KMS-11 (cell line): ENCODE measurements around the gene EFCAB6.

Source experiments
- H2AFZ ChIP-seq: fragments of 200-600 bp; sonication (generic); 2 replicates; pipeline ENCODE4 v1.6.1; 2016; ENCODE audit warnings: antibody characterized with exemption, mixed run types, low read depth
- H3K27ac ChIP-seq: fragments of 200-600 bp; sonication (generic); 2 replicates; pipeline ENCODE4 v1.6.1; 2016; ENCODE audit warnings: mild to moderate bottlenecking, mixed run types
- H3K27me3 ChIP-seq: fragments of 200-600 bp; sonication (generic); 2 replicates; pipeline ENCODE4 v1.6.1; 2017; ENCODE audit warnings: mild to moderate bottlenecking, low read depth, mixed run types, moderate library complexity; ENCODE audit not compliant: insufficient read depth
- H3K36me3 ChIP-seq: fragments of 200-600 bp; sonication (generic); 2 replicates; pipeline ENCODE4 v1.6.1; 2017; ENCODE audit warnings: mild to moderate bottlenecking, mixed run types; ENCODE audit not compliant: insufficient read depth
- H3K4me1 ChIP-seq: fragments of 200-600 bp; sonication (generic); 2 replicates; pipeline ENCODE4 v1.6.1; 2016; ENCODE audit warnings: mild to moderate bottlenecking, low read depth, mixed run types; ENCODE audit not compliant: poor library complexity, severe bottlenecking
- H3K4me2 ChIP-seq: fragments of 200-600 bp; sonication (generic); 2 replicates; pipeline ENCODE4 v1.7.0; 2016; ENCODE audit warnings: mild to moderate bottlenecking, mixed run types
- H3K4me3 ChIP-seq: fragments of 200-600 bp; sonication (generic); IDR thresholded peaks from 2 replicates; pipeline ENCODE4 v1.6.1; 2017; ENCODE audit warnings: low read depth, low read length, mixed read lengths; ENCODE audit not compliant: insufficient read depth
- H3K79me2 ChIP-seq: fragments of 200-600 bp; sonication (generic); 2 replicates; pipeline ENCODE4 v1.6.1; 2016; ENCODE audit warnings: low read depth, mixed run types; ENCODE audit not compliant: insufficient read depth
- H3K9ac ChIP-seq: fragments of 200-600 bp; sonication (generic); 2 replicates; pipeline ENCODE4 v1.6.1; 2016; ENCODE audit warnings: mild to moderate bottlenecking, mixed run types
- H4K20me1 ChIP-seq: fragments of 200-600 bp; sonication (generic); 2 replicates; pipeline ENCODE4 v1.6.1; 2016; ENCODE audit warnings: mild to moderate bottlenecking, mixed run types; ENCODE audit not compliant: insufficient read depth
- CTCF ChIP-seq: fragments of 200-600 bp; sonication (generic); conservative IDR thresholded peaks from 2 replicates; pipeline ENCODE4 v1.6.1; 2017; ENCODE audit warnings: low read depth, mild to moderate bottlenecking, antibody characterized with exemption, low read length, moderate library complexity, mixed read lengths

The EFCAB6 gene

DNA sequence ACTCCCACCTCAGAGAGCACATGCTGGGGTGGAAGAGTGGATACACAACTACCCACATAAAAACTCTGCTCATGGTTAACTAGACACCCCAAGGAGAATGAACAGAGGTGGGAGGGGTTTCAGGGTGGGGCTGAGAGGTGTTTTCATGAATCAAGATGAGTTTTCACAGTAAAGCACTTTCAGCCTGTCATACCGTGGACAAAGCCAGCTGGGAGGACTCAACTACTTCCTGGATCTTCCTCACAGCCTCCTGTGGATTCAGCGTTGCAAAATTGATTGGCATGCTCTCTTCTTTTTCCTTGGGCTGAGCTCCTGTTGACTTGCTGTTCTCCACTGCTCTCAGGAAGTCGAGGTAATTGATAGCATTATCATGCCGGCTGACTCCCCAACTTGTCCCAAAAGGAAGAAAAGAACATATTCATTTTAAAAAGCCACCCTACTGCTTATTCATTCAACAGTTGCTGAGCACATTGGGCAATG is 231.8 kb downstream of the EFCAB6 start:
- no peak overlapping the region for H3K27ac ChIP-seq
- H3K4me2 ChIP-seq, result no peak overlapping the region
- TF ChIP-seq CTCF, result no peak
- no peak overlapping the region for H3K9ac ChIP-seq
- no peaks in the 10 kb centered on the region for H3K36me3 ChIP-seq
- H3K79me2 ChIP-seq, result no peaks in the 10 kb centered on the region
- H3K4me3 ChIP-seq, result no peak overlapping the region
- H4K20me1 ChIP-seq, result no peaks in the 10 kb centered on the region
- no peak overlapping the region for H2AFZ ChIP-seq
- peaks cover 16% of the 10 kb centered on the region; the same call in 1 of the 2 replicates for H3K27me3 ChIP-seq
- no peaks in the 10 kb centered on the region for H3K4me1 ChIP-seq

- no peaks in the 10 kb centered on the region for H3K36me3 ChIP-seq
- no peak overlapping the region for H3K9ac ChIP-seq
- H3K27ac ChIP-seq, result no peak overlapping the region
- H4K20me1 ChIP-seq, result no peaks in the 10 kb centered on the region
- H3K79me2 ChIP-seq, result no peaks in the 10 kb centered on the region
- H2AFZ ChIP-seq, result no peak overlapping the region
- TF ChIP-seq CTCF, result no peak
- H3K4me2 ChIP-seq, result no peak overlapping the region
- peaks cover 28% of the 10 kb centered on the region; the same call in 1 of the 2 replicates for H3K27me3 ChIP-seq
- no peak overlapping the region for H3K4me3 ChIP-seq
- H3K4me1 ChIP-seq, result no peaks in the 10 kb centered on the region
Measured at GRCh38 chr22:43574738-43575137, 237.4 kb downstream of the EFCAB6 start.

- Histone ChIP-seq H3K27me3 (peaks cover 32% of the 10 kb centered on the region; the same call in 1 of the 2 replicates), H3K4me1 (no peaks in the 10 kb centered on the region), H3K36me3 (no peaks in the 10 kb centered on the region), H4K20me1 (no peaks in the 10 kb centered on the region), H3K9ac (no peak overlapping the region), H3K4me3 (no peak overlapping the region), H3K4me2 (no peak overlapping the region), H3K79me2 (no peaks in the 10 kb centered on the region), H2AFZ (no peak overlapping the region), H3K27ac (no peak overlapping the region)
- TF ChIP-seq CTCF, result no peak
Measured at GRCh38 chr22:43572710-43573109, 239.4 kb downstream of the EFCAB6 start.

DNA sequence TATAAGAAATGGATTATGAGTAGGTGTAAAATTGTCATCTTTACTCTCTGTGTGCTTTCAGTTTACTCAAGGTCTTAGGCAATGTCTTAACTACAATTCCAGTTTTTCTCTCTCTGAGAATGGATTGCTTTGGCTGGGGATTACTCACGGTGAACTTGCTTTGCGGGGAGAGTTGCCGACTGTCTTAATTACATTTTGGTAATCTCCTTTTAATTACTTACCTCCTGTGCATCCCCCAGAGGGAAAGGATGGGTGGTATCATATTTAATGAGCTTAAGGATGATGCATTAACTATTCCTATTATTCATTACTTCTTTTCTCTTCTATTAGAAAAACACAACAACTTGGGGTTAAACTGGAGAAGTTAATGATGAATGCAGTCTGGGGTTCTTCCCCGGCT is 240.9 kb downstream of the EFCAB6 start:
- Histone ChIP-seq H3K79me2 (no peaks in the 10 kb centered on the region), H3K9ac (no peak overlapping the region), H4K20me1 (no peaks in the 10 kb centered on the region), H3K4me2 (no peak overlapping the region), H2AFZ (no peak overlapping the region), H3K27ac (no peak overlapping the region), H3K4me1 (no peaks in the 10 kb centered on the region), H3K4me3 (no peak overlapping the region), H3K36me3 (no peaks in the 10 kb centered on the region), H3K27me3 (peaks cover 21% of the 10 kb centered on the region; the same call in 1 of the 2 replicates)
- no peak for TF ChIP-seq CTCF
